NCI-H526 (cell line): Measurements from ENCODE around the gene CDH12.
"Not testable (repeated sequence)": the region's sequence is repeated elsewhere in the genome, so short reads cannot be mapped to it uniquely, and the experiment has no call there.

Experiments
- DNase-seq, 2 experiments: peaks; one replicate each; lab custom pipeline; 2025; lab: John Stamatoyannopoulos, UW

The CDH12 gene

DNA sequence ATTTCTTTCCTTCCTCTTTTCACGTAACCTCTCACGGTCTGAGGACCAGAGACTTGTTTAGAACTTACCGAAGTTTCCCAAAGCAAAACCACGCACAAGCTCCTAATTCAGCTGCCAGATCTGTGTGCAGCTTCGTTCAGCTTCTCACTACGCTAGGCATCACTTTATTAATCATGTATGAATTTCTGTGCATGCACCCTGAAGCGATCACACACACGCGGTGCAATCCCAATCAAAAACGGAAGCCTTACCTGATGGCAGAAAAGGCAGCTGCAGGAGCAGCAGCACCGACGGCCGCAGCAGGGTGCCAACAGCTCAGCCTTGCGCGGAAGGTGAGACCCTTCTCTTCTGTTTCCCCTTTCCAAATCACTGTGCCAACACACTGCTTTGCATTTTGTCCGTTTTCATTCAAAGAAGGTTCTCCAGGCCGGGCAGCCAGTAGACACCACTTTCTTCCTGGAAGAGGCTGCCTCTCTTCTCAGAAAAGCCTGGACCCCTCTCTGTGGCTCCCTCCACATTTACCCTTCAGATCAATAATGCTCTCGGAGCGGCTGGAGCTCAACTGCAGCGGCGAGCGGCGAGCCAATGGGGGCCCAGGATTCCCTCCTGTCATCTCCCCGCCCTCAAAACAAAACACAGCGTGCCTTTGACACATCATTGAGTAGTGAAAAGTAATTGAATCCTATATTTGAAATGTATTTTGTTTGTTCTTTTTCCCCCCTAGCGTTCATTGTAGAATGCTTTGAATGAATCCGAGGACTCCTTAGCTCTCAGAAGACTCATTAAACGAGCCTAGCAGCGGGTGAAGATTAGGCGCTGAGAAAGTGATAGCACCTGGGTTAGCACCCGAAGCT lies at the start of gene CDH12:
CDH12 (minus strand) TSS at position 538 of the 854 bp plus-strand sequence.
- DNase-seq: peak; percentile 62 to 86

DNA sequence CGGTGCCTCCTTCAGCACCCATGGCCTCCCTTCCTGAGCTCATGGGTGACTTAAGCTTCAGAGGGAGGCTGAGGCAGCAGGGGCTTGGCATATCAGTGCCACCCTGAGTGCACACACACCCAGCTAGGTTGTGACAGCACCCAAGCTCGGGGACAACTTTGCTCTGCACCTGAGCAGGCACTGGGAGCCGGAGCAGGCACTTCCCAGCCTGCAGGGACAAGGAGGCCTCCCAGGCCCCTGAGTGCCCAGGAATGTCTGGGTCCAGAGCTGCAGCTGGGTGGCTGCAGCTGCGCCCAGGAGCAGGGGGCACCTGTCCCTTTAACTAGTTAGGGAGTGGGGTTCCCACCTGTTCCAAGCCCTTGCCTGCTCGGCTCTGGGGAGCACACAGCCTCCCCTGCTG lies 48.7 kb upstream of the CDH12 start:
- DNase-seq: no peak

DNA sequence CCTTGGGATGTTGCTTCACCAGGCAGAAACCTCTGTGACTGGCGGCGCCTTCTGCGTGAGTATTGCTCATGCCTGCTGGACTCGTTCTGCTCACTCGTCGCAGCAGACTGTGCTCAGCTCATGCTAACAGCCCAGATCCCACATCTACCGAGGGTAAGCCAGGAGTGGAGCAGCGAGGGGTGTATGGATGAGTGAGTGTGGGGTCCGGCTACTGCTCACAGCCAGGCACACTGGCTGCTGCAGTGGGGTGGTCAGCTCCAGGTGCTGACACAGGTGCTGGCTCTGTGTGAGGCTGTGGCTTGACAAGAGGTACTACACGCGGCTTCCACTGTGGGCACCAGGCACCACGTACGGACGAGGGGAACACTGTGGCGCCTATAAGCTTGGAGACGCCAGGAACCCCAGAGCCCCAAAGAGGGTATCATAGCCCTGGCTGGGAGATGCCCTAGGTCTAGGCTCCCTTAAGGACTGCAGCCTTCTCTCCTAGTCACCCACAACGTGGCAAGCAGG lies 47.7 kb upstream of the CDH12 start:
- no peak for DNase-seq

DNA sequence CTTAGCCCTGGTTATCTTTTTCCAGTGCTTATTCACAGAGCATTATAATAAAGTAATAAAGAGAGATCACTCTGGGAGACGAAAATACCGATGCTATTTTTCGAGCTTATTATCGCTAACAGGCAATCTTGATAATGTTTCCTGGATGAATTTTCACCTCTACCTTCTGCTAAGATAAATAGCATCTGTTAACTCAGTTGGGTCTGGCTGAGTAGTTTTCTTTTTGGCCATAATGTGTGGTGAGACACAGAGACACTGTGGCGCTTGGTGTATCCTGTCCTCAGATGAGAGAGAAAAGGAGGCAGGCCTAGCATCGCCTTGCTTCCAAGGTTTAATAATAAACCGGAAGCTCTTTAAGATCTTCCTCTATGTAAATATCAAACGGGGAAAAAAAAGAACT lies 46.2 kb upstream of the CDH12 start:
- DNase-seq: no peak

DNA sequence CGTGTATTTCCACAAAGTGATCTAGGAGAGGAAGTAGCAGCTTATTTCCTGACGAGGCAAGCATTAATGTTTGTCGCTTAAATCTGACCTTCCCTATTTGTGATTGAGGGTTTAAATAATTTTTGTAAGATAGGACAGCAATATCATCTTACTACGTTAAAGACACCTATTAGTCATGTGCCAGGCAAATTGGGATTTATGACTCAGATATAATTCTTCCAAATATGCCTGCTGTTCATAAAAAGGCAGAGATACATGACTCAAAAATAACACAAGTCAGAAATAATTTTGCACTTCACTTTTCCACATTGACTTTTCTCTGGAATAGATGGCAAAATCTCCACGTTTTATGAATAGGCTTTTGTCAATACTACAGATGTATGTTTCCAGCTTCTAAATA lies 43.0 kb upstream of the CDH12 start:
- no peak for DNase-seq

DNA sequence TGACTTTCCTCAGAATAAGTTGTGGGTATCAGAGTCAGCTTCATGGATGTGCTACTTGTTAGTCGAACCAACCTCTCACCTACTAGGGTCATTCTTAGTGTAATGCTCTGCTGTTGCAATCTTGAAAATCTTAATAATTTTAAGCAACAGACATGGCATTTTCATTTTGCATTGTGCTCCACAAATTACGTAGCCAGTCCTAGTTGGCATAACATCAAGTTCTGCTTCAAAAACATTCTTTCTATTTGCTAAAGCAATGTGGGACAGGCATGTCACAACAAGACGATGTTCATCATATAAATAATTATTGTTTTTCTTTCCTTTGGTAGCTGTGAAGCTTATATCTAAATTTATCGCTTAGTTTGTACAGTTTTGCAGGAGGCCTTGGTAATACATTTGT lies 39.3 kb upstream of the CDH12 start:
- no peak for DNase-seq

DNA sequence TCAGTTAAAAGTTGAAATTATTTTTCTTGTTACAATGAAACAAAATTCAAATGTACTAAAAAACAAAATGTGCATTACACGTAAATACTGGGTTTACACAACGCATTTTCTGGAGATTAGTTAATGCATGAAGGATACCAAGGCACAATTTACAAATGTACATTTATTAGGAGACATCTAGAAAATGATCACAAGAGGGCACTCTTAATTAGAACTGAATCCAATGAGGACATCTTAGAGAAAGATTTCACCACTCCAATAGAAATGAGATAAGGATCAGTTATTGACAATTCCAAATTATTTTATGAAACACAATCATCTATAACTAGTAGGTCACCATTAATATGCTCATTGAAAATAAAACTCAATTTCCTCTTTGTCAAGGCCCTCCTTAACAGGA lies 36.6 kb upstream of the CDH12 start:
- DNase-seq: peak in 1 of 2 experiments; percentile 27

DNA sequence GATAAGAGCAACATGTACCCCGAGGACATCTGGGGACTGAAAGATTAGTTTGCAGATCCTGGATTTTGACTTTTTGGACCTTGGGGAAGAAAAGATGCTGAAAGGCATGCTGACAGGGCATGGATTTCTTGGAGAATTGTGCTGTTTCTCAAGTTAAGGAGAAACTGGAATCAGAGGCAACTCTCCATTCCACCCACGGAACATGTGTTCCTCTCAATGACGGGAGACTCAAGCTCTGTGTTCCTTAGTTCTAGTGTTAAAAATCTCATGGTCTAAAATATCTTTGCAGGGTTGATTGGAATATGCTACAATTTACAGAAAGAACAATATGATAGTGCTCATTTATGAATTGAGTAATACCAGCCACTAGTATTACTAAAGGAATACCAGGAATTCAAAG lies 34.4 kb upstream of the CDH12 start:
- no peak for DNase-seq

DNA sequence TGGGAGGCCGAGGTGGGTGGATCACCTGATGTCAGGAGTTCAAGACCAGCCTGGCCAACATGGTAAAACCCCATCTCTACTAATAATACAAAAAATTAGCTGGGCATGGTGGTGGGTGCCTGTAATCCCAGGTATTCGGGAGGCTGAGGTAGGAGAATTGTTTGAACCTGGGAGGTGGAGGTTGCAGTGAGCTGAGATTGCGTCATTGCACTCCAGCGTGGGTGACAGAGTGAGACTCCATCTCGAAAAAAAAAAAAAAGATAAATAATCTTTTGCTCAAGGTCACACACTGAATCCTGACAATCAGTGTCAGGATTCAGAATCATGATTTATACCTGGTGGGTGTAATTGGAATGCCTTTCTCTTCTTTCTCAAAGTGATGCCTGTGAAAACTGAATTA lies 5.8 kb upstream of the CDH12 start:
- not testable (repeated sequence) for DNase-seq

DNA sequence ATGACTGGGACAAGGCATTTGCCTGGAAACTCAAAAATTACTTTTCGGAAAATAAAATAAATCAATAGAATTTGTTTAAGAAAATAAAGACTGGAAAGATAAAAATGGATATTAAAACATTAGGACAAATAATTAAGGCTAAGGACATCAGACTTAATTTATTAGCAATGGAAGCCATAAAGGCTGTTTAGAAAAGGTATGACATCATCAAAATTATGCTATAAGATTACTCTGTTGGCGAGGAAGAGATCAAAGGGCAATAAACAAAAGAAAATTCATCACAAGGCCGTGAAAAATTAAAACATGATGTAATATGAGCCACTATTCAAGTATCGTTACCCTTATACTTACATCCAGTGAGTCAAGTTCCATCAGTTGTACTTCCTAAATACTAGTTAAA lies 2.7 kb upstream of the CDH12 start:
- DNase-seq: no peak

DNA sequence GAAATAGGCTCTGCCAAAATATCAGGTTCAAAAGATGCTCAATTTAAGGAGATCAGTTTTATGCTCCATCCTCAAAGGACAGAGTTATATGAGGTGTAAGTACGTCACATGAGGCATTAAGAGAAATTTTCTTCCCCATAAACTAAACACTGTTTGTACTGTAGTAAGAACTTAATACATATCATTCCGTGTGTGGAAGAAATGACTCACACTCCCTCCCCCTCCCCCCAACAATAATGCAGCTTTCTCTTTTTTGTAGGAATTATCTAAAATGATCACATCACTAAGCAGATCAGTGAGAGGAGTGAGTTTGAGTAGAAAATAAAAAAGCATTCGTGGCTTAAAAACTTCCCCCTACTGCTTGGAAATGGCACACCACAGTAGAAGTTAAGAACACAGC lies 2.2 kb downstream of the CDH12 start:
- no peak for DNase-seq

DNA sequence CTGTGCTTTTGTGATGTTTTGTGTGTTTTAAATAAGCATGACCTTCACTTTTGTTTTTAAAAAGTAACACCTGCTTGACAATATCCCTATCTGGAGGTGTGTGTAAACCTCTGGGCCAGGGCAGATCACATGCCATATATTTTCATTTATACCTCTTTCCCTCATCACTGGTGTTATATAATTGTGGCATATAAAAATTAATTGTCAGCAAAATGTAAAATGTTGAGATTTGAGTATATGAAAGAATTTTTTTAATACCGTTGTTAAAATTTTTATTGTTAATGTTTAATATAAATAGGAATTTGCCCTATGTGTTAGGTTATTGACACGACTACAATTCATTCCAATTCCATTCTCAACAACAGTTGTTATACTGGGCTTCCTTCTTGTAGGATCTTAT lies 6.5 kb downstream of the CDH12 start:
- no peak for DNase-seq

DNA sequence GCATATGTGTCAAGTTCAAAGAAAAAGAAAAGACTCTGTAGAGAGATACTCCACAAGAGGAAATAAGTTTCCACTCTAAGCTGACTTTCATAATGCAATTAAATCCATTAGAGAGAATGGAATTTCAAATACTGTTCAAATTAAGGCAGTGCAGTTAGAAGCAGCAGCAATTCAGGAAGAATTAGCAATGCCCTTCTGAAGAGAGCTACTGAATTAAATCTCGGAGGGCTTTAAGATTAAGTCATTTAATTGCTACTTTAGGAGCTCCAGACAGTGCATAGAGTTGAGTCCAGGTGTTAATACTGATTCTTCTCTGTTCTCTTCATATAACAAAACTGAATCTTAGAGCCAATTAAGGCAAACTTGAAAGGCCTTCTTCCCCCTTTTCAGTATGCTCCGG lies 8.5 kb downstream of the CDH12 start:
- DNase-seq: no peak

DNA sequence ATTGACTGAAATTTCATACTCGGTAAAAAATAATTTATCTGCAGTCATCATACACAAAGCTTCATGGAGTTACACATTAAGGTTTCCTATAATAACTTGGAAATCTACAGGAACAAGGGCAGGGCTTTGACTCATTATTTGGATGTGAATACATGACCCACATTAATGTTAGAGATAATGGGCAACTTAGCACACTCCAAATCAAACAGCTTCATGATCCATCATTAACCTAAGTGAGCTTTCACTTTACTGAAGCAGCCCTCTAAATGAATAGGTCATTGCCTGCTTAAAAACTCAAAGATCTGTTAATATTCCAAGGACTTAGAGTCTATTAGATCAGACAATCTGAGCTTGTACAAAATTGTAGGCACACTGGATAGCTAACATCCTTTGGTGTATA lies 9.0 kb downstream of the CDH12 start:
- no peak for DNase-seq

DNA sequence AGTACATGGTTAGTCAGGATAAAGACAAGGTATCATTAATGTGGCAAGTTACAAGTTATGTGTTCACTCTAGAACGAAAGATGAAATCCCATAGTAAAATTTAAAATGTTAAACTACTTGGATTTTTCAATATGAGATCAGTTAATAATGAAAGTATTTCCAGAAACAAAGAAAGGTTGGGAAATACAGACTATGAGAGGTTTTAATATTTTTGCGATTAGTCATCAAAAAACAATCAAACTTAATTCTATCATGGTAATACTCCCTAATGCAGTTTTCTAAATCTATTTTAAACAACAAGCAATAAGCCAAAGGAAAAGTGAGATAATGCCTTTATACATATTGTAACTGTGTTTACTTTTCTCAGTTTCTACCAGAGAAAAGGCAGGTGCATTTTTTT lies 10.6 kb downstream of the CDH12 start:
- no peak for DNase-seq

DNA sequence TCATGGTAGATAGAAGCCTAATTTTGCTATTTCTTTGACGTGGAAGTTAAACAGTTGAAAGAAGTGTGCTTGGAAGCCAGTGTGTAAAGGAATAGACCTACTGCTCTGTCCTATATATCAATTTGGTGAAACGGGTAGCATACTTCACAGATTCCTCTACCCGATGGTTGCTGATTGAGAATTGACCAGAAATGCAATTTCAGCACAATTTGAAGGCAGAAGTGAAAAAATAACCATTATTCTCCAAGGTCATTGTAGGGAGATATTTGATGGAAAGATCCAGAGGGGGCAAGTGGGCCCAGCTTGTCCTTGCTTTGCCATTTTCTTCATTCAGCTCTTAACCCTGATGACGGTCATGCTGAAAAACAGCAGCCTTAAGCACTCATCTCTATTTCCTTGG lies 15.3 kb downstream of the CDH12 start:
- no peak for DNase-seq

DNA sequence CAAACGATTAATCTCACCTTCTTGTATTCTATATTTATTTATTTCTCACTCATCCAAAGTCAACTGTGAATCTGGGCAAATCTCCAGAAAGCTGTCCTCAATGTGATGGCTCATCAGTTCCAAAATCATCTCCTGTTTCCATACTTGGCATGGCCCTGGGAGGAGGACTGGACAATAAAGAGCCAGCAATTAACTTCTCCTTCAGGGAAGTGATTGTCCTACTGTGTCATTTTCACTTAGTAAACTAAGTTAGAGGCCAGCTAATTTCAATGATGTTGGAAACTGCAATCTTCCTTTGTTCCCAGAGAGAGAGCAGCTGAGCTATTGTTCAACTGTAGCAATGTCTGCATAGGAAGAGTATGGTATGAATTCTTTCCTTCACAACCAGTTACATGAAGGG lies 17.5 kb downstream of the CDH12 start:
- no peak for DNase-seq

DNA sequence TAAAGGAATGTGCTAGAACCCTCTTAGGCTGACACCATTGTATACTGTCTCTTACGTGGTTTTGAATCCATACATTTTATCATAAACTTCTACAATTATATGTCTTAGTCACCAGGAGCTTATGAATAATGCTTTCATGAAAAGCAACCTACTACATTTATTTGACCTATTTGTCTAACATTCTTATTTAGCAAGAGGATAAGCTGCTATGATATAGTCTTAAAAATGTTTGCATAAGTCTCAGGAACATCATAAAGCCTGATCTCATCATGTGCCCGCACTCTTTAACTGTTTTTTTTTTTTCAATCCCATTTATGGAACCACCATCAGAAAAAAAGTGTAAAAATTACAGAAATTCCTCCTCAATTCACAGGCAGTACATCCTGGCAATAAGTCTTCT lies 59.7 kb downstream of the CDH12 start:
- DNase-seq: no peak

DNA sequence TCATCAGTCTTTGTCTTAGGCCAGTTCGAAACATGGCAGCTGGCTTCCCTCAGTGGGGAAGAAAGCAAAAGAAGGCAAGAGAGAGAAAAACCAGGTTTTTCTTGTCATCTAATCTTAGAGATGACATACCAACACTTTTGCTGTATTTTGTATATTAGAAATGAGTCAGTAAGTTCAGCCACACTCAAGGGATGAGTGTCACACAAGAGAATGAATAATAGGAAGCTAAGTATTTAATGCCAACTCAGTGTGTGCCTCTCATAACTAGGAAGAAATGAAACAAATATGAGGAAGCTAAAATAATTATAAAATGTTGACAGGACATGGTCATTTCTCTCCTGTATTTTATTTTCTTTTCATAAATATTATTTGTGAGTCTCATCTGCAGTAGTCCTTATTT lies 65.3 kb downstream of the CDH12 start:
- DNase-seq: no peak

DNA sequence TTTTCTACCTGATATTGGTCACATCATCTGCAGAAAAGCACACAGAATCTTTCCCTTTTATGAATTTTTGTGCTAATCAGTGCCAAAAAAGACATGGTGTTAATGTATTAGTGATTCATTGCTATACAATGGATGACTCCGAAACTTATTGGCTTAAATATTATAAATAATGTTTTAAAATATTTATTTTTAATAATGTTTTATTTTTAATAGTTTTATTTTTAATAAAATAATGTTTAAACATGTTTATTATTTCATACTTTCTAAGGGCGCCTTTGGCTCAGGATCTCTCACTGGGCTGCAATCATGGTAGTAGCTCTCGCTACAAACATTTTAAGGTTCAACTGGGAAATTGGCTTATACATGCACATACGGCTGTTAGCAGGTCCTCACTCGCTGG lies 65.7 kb downstream of the CDH12 start:
- no peak for DNase-seq

DNA sequence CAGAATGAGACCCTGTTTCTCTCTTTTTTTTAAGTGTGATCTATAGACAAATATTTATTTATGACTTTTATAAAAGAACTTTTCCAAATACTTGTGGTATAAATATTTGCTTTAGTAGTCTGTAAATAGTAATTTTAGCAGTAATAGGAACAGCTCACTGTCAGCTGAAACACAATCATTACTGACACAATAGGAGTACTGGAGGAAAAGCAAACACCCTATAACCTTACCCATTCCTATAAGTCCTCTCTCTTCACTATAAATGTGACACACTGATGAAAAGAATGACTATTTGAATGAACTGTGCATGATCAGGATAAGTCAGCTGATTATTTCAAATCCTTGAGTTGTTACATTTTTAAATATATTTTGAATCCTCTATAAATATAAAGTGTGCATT lies 72.4 kb downstream of the CDH12 start:
- DNase-seq: no peak

DNA sequence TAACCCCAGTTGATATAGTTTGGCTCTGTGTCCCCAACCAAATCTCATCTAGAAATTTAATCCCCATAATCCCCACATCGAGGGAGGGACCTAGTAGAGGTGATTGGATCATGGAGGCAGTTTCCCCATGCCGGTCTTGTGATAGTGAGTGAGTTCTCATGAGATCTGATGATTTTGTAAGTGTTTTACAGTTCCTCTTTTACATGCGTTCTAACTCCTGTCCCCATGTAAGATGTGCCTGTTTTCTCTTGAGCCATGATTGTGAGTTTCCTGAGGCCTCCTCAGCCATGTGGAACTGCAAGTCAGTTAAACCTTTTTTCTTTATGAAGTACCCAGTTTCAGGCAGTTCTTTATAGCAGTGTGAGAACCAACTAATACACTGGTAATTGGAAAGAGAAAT lies 73.6 kb downstream of the CDH12 start:
- no peak for DNase-seq

DNA sequence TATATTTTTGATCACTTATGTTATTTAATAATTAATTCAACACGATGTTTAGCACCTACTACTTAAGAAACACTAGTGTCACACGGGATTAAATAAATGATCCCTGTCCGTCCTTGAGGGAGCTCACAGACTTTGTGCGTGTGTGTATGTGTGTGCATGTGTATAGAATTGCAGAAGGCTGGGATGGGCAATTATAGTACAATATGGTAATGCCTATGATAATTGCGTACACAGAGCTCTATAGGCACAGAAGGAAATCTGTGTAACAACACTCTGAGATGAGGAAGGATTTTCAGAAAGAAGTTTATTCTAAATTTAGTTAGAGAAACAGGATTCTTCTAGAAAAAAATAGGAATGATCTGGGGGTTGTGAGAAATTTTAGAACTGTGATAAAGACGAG lies 76.9 kb downstream of the CDH12 start:
- no peak for DNase-seq

DNA sequence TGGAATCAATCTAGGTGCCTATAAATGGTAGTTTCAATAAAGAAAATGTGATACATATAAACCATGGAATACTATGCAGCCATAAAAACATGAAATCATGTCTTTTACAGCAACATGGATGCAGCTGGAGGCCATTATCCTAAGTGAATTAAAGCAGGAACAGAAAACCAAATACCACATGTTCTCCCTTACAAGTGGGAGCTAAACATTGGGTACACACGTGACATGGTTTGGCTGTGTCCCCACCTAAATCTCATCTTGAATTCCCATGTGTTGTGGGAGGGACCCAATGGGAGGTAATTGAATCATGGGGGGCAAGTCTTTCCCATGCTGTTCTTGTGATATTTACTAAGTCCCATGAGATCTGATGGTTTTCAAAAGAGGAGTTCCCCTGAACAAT lies 78.9 kb downstream of the CDH12 start:
- not testable (repeated sequence) for DNase-seq
